H9 (cell line): ENCODE measurements around the gene TMEM132C. TPM values are rescaled to one million over a fixed set of nuclear protein-coding genes. Genes with fewer than 3 reads are reported as not detected.

ENCODE experiments used
- DNase-seq: peaks from one replicate; pipeline ENCODE4 v3.0.0-alpha.2; 2017
- H2AFZ ChIP-seq: one replicate; pipeline ENCODE4 v1.6.1; 2013; ENCODE audit warnings: mild to moderate bottlenecking, low read length, control low read depth, moderate library complexity
- H2AK5ac ChIP-seq: 2 replicates; pipeline ENCODE4 v1.6.1; 2013; ENCODE audit warnings: low read length, control low read depth, mixed read lengths; ENCODE audit not compliant: insufficient read length
- H2BK120ac ChIP-seq: one replicate; pipeline ENCODE4 v1.6.1; 2013; ENCODE audit warnings: low read depth, mild to moderate bottlenecking, low read length, control low read depth, inconsistent platforms; ENCODE audit not compliant: poor library complexity, severe bottlenecking
- H2BK12ac ChIP-seq: 2 replicates; pipeline ENCODE4 v1.6.1; 2013; ENCODE audit warnings: low read length, control low read depth, mixed read lengths, low read depth; ENCODE audit not compliant: insufficient read length
- H2BK15ac ChIP-seq: 2 replicates; pipeline ENCODE4 v1.6.1; 2013; ENCODE audit warnings: low read depth, low read length, control low read depth
- H2BK20ac ChIP-seq: one replicate; pipeline ENCODE4 v1.6.1; 2013; ENCODE audit warnings: low read depth, mild to moderate bottlenecking, low read length, control low read depth, inconsistent platforms; ENCODE audit not compliant: poor library complexity, severe bottlenecking
- H2BK5ac ChIP-seq: 2 replicates; pipeline ENCODE4 v1.6.1; 2013; ENCODE audit warnings: low read length, control low read depth, mixed read lengths; ENCODE audit not compliant: insufficient read length
- H3K14ac ChIP-seq: 2 replicates; pipeline ENCODE4 v1.6.1; 2013; ENCODE audit warnings: low read length, control low read depth; ENCODE audit not compliant: insufficient read depth
- H3K18ac ChIP-seq: 2 replicates; pipeline ENCODE4 v1.6.1; 2013; ENCODE audit warnings: low read depth, mild to moderate bottlenecking, mixed read lengths, low read length, control low read depth; ENCODE audit not compliant: insufficient read length
- H3K23ac ChIP-seq: 2 replicates; pipeline ENCODE4 v1.6.1; 2013; ENCODE audit warnings: low read length, control low read depth, mixed read lengths, low read depth; ENCODE audit not compliant: insufficient read length
- H3K23me2 ChIP-seq: 2 replicates; pipeline ENCODE4 v1.6.1; 2013; ENCODE audit warnings: low read depth, mild to moderate bottlenecking, mixed read lengths, low read length, control low read depth; ENCODE audit not compliant: insufficient read length, poor library complexity, severe bottlenecking
- H3K27ac ChIP-seq: 2 replicates; pipeline ENCODE4 v1.5.1; 2013; ENCODE audit warnings: low read length, control low read depth, mixed read lengths, low read depth; ENCODE audit not compliant: insufficient read length
- H3K27me3 ChIP-seq: 2 replicates; pipeline ENCODE4 v1.6.1; 2013; ENCODE audit warnings: low read length, control low read depth, inconsistent platforms; ENCODE audit not compliant: insufficient read depth
- H3K4ac ChIP-seq: 2 replicates; pipeline ENCODE4 v1.6.1; 2013; ENCODE audit warnings: low read depth, mild to moderate bottlenecking, control low read depth, inconsistent platforms, low read length, moderate library complexity
- H3K4me1 ChIP-seq: 2 replicates; pipeline ENCODE4 v1.6.1; 2013; ENCODE audit warnings: low read length, control low read depth, inconsistent platforms; ENCODE audit not compliant: insufficient read depth
- H3K4me2 ChIP-seq: 2 replicates; pipeline ENCODE4 v1.6.1; 2013; ENCODE audit warnings: low read length, control low read depth, mixed read lengths; ENCODE audit not compliant: insufficient read length, insufficient read depth
- H3K56ac ChIP-seq: 2 replicates; pipeline ENCODE4 v1.6.1; 2013; ENCODE audit warnings: low read depth, mild to moderate bottlenecking, mixed read lengths, low read length, control low read depth; ENCODE audit not compliant: insufficient read length
- H3K79me1 ChIP-seq: 2 replicates; pipeline ENCODE4 v1.6.1; 2013; ENCODE audit warnings: low read depth, mild to moderate bottlenecking, moderate library complexity, low read length, control low read depth, inconsistent platforms; ENCODE audit not compliant: insufficient read depth, poor library complexity, severe bottlenecking
- H3K79me2 ChIP-seq: 2 replicates; pipeline ENCODE4 v1.6.1; 2013; ENCODE audit warnings: low read length, control low read depth, inconsistent platforms; ENCODE audit not compliant: insufficient read depth
- H3K9ac ChIP-seq: 2 replicates; pipeline ENCODE4 v1.6.1; 2013; ENCODE audit warnings: low read length, control low read depth, mixed read lengths; ENCODE audit not compliant: insufficient read length; ENCODE audit errors: extremely low read depth
- H3K9me3 ChIP-seq: one replicate; pipeline ENCODE4 v1.6.1; 2013; ENCODE audit warnings: low read depth, low read length, inconsistent platforms; ENCODE audit not compliant: control insufficient read depth
- H3T11ph ChIP-seq: one replicate; pipeline ENCODE4 v1.6.1; 2013; ENCODE audit warnings: mild to moderate bottlenecking, low read length, control low read depth, inconsistent platforms
- H4K20me1 ChIP-seq: one replicate; pipeline ENCODE4 v1.6.1; 2013; ENCODE audit not compliant: control insufficient read depth, insufficient read length, insufficient read depth
- H4K5ac ChIP-seq: 2 replicates; pipeline ENCODE4 v1.6.1; 2013; ENCODE audit warnings: low read depth, mild to moderate bottlenecking, mixed read lengths, low read length, control low read depth; ENCODE audit not compliant: insufficient read length
- H4K8ac ChIP-seq: replicated peaks from 2 replicates; pipeline ENCODE4 v1.6.1; 2013; ENCODE audit warnings: low read length, control low read depth, mixed read lengths, low read depth; ENCODE audit not compliant: insufficient read length
- H4K91ac ChIP-seq: 2 replicates; pipeline ENCODE4 v1.6.1; 2013; ENCODE audit warnings: low read depth, mild to moderate bottlenecking, moderate library complexity, mixed read lengths, low read length, control low read depth; ENCODE audit not compliant: insufficient read length
- H3K27ac Mint-ChIP-seq, 3 experiments: 2 replicates in 2 of 3; 3 replicates in 1 of 3; pipeline ENCODE4 v1.8.0; 2020 to 2021; ENCODE audit warnings: mixed read lengths in 3 of 3, mild to moderate bottlenecking in 1 of 3, moderate library complexity in 1 of 3
- H3K27me3 Mint-ChIP-seq: 2 replicates; pipeline ENCODE4 v1.8.0; 2021; ENCODE audit warnings: low read depth, mild to moderate bottlenecking, moderate library complexity, mixed read lengths
- H3K36me3 Mint-ChIP-seq, 3 experiments: 2 replicates in 2 of 3; 3 replicates in 1 of 3; pipeline ENCODE4 v1.8.0; 2020 to 2021; ENCODE audit warnings: low read depth in 3 of 3, mixed read lengths in 3 of 3; ENCODE audit not compliant: insufficient read depth in 1 of 3
- H3K4me1 Mint-ChIP-seq, 2 experiments: 2 replicates each; pipeline ENCODE4 v1.8.0; 2020; ENCODE audit warnings: mixed read lengths in 2 of 2
- H3K4me3 Mint-ChIP-seq, 2 experiments: 2 replicates in 1 of 2; 3 replicates in 1 of 2; pipeline ENCODE4 v1.8.0; 2020 to 2021; ENCODE audit warnings: mild to moderate bottlenecking in 2 of 2, mixed read lengths in 2 of 2, moderate library complexity in 1 of 2
- H3K9me3 Mint-ChIP-seq, 2 experiments: 2 replicates in 1 of 2; 3 replicates in 1 of 2; pipeline ENCODE4 v1.8.0; 2020; ENCODE audit warnings: mild to moderate bottlenecking in 2 of 2, mixed read lengths in 2 of 2, moderate library complexity in 1 of 2
- whole genome bisulfite sequencing: extraction: QIAGEN DNeasy Blood & Tissue Kit; methylation state at CpG from one replicate; pipeline ENCODE4 v1.1.7; 2013; ENCODE audit warnings: missing lambda C conversion rate, low lambda C conversion rate, mixed read lengths; ENCODE audit not compliant: insufficient read length; ENCODE audit errors: extremely low coverage; 5-methylcytosine and 5-hydroxymethylcytosine counted together
- total RNA-seq: library from RNA; stranded (reverse); gene quantifications from 2 replicates; pipeline ENCODE4 v1.2.1, GENCODE V29; 2021
- TF ChIP-seq, protein P1 (sequence below): fragments of 200-600 bp; sonication (generic); conservative IDR thresholded peaks from 3 replicates; pipeline ENCODE4 v1.8.0; 2021; ENCODE audit warnings: antibody characterized with exemption, mild to moderate bottlenecking

The TMEM132C gene
- total RNA-seq, 1 experiment from 2014 or later = 0.22 TPM

DNA sequence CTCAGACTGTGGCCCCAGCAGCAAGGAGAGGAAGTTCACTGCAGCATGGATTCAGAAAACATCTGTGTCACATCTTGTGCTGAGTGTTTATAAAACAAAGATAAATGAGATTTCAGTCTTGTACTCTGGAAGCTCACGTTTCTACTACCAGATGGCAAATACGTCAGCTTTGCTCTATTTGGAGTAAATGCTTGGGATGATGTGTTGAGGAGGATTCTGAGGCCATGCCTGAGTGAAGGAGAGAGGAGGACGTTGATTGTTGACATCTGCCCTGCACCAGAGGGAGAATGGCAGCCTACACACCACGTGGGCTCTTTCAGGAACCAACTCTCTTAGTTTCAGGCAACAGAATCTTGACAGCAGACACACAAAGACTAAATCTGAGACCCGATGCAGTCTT, 188.9 kb downstream of the TMEM132C start:
- H2AFZ ChIP-seq = no peak overlapping the region
- H4K5ac ChIP-seq = no peak overlapping the region
- peaks cover 7% of the 10 kb centered on the region; the same call in 1 of the 2 replicates for H3K4me1 ChIP-seq
- no peaks in the 10 kb centered on the region for H3K79me1 ChIP-seq
- H4K8ac ChIP-seq = no peak overlapping the region
- Mint-ChIP-seq H3K27me3 (peaks cover 15% of the 10 kb centered on the region), H3K9me3 (peaks cover 0 to 4% of the 10 kb centered on the region in 2 experiments; a peak in 3 of 5 replicates), H3K4me1 (peaks cover 31 to 33% of the 10 kb centered on the region in 2 experiments), H3K27ac (no peak overlapping the region), H3K4me3 (no peak overlapping the region), H3K36me3 (peaks cover 0 to 13% (median 0%) of the 10 kb centered on the region in 3 experiments; a peak in 5 of 7 replicates)
- H2AK5ac ChIP-seq = no peak overlapping the region
- no peaks in the 10 kb centered on the region for H3K9me3 ChIP-seq
- no peak overlapping the region for H3K23ac ChIP-seq
- H3K23me2 ChIP-seq = no peaks in the 10 kb centered on the region
- no peak overlapping the region for H3K56ac ChIP-seq
- no peak overlapping the region for H4K91ac ChIP-seq
- H2BK20ac ChIP-seq = no peak overlapping the region
- no peak overlapping the region for H3K27ac ChIP-seq
- no peak overlapping the region for H3K4me2 ChIP-seq
- no peaks in the 10 kb centered on the region for H4K20me1 ChIP-seq
- no peak for DNase-seq
- H3K14ac ChIP-seq = no peak overlapping the region
- no peaks in the 10 kb centered on the region for H3K79me2 ChIP-seq
- no peak overlapping the region for H2BK15ac ChIP-seq
- H2BK5ac ChIP-seq = no peak overlapping the region
- no peak overlapping the region for H2BK120ac ChIP-seq
- TF ChIP-seq, protein P1, sequence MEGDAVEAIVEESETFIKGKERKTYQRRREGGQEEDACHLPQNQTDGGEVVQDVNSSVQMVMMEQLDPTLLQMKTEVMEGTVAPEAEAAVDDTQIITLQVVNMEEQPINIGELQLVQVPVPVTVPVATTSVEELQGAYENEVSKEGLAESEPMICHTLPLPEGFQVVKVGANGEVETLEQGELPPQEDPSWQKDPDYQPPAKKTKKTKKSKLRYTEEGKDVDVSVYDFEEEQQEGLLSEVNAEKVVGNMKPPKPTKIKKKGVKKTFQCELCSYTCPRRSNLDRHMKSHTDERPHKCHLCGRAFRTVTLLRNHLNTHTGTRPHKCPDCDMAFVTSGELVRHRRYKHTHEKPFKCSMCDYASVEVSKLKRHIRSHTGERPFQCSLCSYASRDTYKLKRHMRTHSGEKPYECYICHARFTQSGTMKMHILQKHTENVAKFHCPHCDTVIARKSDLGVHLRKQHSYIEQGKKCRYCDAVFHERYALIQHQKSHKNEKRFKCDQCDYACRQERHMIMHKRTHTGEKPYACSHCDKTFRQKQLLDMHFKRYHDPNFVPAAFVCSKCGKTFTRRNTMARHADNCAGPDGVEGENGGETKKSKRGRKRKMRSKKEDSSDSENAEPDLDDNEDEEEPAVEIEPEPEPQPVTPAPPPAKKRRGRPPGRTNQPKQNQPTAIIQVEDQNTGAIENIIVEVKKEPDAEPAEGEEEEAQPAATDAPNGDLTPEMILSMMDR = no peak
- H3K18ac ChIP-seq = no peak overlapping the region
- H3K4ac ChIP-seq = no peak overlapping the region
- no CpG with 5 or more reads among the region's 5 CpGs for WGBS
- H2BK12ac ChIP-seq = no peak overlapping the region
- no peak overlapping the region for H3T11ph ChIP-seq
- H3K27me3 ChIP-seq = no peaks in the 10 kb centered on the region
- H3K9ac ChIP-seq = no peak overlapping the region
